GM21528 (cell line): ENCODE results near the gene WDR90.

Source experiments
- ATAC-seq: cut with Tn5 transposase; IDR thresholded peaks from one replicate; pipeline ENCODE4 v1.9.1; 2021; ENCODE audit warnings: mild to moderate bottlenecking, moderate library complexity; ENCODE audit not compliant: unreplicated experiment, low FRiP score

WDR90 gene

DNA sequence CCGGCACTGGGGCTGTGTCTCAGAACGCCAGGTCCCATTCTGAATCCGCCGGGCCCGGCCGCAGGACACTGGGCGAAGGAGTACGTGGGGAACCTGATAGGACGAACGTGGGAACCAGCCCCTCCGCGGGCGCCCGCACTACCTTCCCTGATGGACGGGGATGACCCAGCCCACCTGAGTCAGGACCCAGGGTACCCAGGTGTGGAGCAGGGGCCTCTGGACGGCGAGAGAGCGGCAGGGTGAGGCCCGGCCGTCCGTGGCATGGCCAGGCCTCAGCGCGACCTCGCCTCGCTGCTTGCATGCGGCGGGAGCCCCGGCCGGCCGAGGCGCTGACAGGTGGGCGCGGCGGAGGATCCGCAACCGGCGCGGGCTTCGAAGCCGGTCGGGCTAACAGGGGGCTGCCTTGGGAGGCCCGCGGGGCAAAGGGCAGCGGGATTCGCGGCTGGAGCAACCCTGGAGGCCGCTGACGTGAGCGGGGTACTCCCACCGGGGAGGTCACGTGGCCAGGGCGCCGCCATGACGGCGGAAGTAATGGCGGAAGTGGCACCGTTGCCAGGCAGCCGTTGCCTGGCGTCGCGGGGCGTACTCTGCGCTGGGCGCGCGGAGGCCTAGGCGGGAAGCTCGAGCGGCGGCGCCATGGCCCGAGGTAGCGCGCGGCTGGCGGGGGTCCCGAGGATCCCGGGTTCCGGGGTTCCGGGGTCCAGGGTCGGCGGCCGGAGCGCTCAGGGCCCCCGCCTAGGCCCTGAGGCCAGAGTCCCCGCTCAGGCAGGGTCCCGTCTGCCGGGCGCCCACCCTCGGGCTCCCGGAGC is at the start of gene WDR90:
Gene WDR90, plus strand, starts transcription at position 585 of the 809 bp plus-strand sequence. Its CDS starts 52 bp downstream, at position 637.
- peak; percentile 55 for ATAC-seq

- ATAC-seq, result no peak
Measured at GRCh38 chr16:600781-601180, 48.4 kb upstream of the WDR90 start.

- ATAC-seq, result no peak
Measured at GRCh38 chr16:603933-604332, 45.2 kb upstream of the WDR90 start.

DNA sequence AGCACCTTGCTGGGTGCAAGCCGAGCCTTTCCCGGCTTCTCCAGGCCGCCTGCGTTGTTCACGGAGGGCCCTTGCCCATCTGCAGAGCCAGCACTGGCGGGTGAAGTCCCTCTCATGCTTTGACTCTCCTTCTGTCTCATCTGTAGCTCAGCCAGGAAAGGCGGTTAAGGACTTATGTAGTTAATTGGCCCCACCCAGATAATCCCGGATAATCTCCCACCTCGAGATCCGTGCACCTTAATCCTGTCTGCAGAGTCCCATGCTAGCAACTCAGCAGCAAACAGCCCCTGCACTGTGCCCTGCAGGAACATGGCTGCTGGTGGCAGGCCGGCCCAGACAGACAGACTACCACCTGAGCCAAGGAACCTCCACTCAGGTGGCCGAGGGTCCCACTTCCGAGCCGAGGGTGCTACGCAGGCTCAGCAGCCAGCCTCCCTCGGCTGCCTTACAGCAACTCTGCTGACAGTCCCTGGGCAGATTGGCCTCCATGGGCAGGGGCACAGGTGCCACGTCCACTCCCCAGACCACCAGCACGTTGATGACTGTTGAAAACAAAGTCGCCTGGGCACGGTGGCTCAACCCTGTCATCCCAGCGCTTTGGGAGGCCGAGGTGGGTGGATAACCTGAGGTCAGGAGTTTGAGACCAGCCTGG is 42.4 kb upstream of the WDR90 start:
- no peak for ATAC-seq

GRCh38 chr16:608019-608418 is 41.1 kb upstream of the WDR90 start:
- ATAC-seq, result no peak

DNA sequence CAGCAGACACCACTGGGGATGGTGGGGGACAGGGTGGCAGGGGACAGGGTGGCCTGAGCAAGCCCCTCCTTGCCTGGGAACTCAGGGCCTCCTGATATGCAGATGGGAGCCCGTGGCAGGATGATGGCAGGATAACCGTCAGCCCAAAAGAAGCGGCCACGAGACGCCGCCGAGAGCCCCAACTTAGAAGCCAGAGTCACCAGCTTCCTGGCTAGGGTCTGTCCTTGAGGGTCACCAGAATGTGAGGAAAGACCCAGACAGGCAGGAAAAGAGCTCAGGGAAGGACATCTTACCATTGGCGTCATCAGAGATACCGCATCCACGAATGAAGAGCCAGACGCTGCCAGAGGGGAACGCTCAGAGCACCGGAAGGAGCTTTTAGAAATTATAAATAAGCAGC is 39.8 kb upstream of the WDR90 start:
- no peak for ATAC-seq

DNA sequence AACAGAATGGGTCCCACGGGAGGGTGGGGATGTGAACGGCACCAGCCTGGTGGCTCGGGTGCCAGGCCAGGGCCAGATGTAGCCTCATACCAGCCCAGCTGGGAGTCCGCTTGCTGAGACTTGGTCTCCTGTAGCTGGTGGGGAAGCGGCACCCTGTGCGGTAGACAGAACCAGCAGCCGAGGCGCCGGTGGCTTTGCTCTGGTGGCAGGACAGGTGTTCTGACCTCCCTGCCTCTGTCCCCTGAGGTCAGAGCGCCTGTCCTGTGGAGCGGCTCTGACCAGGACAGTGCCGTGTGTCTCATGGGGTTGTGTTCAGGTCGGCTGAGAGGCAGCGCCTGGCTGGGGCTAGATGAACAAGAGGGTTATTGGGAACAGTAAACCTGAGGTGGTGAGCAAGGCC is 39.2 kb upstream of the WDR90 start:
- no peak for ATAC-seq

DNA sequence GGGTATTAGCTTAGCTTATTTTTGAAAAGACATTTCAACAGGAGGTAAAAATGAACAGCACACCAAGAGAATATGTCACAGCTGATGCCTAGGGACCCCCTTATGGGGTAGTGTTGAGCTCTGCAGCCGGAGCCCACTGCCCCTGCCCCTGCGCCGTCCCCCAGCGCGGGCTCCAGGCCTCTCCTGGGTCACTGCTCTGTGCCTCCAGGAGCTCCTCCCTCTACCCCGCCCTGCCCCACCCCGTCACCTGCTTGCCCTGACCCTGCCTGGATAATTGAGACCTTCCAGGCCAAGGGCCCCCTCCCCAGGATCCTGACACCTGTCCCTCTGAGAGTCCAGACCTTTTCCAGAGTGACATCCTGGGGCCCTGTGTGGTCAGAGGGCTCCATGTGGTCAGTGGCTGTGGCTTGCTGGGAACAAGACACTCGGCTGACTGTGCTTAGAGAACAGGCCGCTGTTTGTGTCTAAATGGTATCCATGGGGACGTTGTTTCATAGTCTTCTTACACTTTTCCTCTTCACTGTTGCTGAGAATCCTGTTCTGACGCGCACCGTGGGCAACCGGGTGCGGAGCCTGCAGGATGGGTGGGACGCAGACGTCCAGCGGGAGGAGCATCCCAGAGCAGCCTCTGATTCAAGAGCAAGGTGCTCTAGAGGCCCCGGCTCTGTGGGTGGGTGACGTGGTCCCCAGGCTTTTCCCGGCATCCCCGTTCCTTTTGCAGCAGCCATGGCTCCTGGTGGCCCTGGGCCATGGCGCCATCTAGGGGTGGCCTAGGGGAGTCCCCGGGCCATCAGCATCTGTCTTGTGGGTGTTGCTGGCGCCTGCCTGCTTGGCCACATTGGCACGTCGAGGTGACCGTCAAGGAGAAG is 38.4 kb upstream of the WDR90 start:
- ATAC-seq, result no peak

DNA sequence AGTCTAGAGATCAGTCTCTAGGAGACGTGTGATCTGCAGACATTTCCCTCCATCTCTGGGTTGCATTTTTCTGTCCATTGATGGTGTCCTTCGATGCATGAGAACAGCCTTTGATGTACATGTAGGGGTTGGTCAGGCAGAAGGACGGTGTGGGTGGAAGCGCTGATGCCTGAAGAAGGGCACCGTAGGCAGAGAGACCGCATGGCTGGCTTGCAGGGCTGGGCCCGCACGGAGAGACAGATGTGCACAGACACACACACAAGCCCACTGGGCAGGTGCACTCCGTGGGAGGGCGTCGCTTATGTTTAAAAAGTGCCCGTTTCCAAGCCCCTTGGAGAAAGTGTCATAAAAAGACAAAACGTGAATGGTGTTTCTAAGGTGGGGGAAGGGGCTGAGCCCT is 34.0 kb upstream of the WDR90 start:
- no peak for ATAC-seq

- ATAC-seq, result no peak
Measured at GRCh38 chr16:616733-617586, 32.2 kb upstream of the WDR90 start.

- ATAC-seq, result no peak
Measured at GRCh38 chr16:617855-618254, 31.3 kb upstream of the WDR90 start.

DNA sequence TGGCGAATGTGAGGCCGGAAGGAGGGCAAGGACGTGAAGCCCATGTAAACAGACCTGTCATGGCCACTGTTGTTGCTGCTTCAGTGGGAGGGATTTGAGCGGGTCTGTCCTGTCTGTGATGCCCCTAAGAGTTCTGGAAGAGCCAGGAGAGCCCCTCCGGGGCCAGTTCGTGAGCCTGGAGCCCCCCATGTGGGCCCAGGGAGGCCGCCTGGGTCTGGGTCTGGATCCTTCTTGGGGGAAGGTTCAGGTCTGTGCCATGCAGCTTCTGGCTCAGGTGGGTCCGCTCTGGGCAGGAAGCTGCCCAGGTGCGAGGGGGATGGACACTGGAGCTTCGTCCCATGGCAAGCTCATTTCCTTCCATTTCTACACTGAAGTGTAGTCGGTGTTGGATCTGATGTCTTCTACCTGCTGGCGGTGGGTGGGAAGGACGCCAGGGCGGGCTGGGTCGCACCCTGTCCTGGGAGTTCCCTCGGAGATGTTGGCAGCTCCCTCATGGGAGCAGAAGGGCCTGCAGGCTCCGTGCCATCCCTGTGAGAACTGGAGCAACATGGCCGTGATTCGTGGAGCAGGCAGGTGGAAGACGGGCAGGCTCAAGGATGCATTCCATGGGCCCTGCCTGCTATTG is 29.6 kb upstream of the WDR90 start:
- ATAC-seq, result no peak

- no peak for ATAC-seq
Measured at GRCh38 chr16:620700-621525, 28.3 kb upstream of the WDR90 start.

- ATAC-seq, result no peak
Measured at GRCh38 chr16:621526-622105, 27.5 kb upstream of the WDR90 start.

- no peak for ATAC-seq
Measured at GRCh38 chr16:622920-623280, 26.3 kb upstream of the WDR90 start.

- no peak for ATAC-seq
Measured at GRCh38 chr16:624526-625070, 24.6 kb upstream of the WDR90 start.

DNA sequence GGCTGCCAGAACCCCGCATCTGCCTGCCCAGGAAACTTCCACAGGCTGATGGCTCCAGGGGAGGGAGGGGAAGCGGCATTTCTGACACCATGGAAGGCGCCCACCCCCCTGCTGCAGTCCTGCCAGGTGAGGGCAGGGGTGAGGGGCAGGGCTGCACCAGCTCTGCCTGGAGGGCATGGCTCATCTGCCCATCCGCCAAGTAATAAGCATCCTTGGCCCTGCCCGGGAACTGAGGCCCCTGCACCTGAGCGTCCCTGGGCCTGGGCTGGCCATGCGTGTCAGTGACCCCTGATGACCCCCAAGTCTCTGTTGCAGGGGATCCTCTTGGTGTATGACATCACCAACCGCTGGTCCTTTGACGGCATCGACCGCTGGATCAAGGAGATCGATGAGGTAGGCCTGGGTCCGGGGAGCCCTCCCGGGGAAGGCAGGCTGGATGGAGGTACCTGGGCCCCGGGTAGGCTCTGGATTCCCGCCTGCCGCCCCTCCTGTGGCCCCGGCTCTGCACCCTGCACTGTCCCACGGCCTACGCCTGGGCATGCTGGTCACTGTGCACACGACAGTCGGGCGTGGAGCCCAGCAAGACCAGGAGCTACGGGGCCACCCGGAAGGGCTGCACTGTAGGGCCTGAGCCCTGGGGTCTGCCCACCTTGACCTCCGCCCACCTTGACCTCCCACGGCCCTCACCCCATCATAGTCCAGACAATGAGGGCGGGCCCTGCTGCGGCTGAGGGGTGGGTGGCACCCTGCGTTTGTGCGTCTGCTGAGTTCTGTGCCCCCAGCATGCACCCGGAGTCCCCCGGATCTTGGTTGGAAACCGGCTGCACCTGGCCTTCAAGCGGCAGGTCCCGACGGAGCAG is 23.8 kb upstream of the WDR90 start:
- ATAC-seq, result no peak
